Left colon (tissue), 2 donors: ENCODE measurements around the gene SEPTIN1. TPM values are rescaled to one million over a fixed set of nuclear protein-coding genes. Genes with fewer than 3 reads are reported as not detected.
A peak's percentile ranks its signal among the peaks of the same experiment; 100 is the strongest.

Experiments used
- ATAC-seq: fragments of 200-7000 bp; cut with Tn5 transposase; one replicate; pipeline ENCODE4 v1.9.1; 2020; ENCODE audit warnings: mild to moderate bottlenecking, moderate library complexity
- DNase-seq, 2 donors: peaks; one replicate each; pipeline ENCODE4 v3.0.0-alpha.2; 2020
- intact Hi-C, 2 donors: fragments of 100-400 bp; cut with DNase I in 1 of 2; cut with micrococcal nuclease in 1 of 2; formaldehyde crosslinking; loops; one replicate each; pipeline versions ENCODE4 v1.11.2 to v1.14.0; 2022; cut with DNase I, micrococcal nuclease
- total RNA-seq, 2 donors: library from RNA; stranded (reverse); fragmentation: NEBNext Ultra II Directional; extraction: Animal tissue kit (Norgen Biotek cat#: 25700); gene quantifications; one replicate each; pipeline ENCODE4 v1.2.1, GENCODE V29; 2021
- donor health status: DM: no; HTN: no; CAD: no.
- donor health status: DM: yes; HTN: yes; CAD: no.

SEPTIN1 gene
- total RNA-seq, 2 donors from 2014 or later: 3.6 to 5.7 TPM

- ATAC-seq: no peak
- no peak for DNase-seq
- intact Hi-C loops: no loop called here
Observed at GRCh38 chr16:30380072-30380802, 2.1 kb downstream of the SEPTIN1 start.

DNA sequence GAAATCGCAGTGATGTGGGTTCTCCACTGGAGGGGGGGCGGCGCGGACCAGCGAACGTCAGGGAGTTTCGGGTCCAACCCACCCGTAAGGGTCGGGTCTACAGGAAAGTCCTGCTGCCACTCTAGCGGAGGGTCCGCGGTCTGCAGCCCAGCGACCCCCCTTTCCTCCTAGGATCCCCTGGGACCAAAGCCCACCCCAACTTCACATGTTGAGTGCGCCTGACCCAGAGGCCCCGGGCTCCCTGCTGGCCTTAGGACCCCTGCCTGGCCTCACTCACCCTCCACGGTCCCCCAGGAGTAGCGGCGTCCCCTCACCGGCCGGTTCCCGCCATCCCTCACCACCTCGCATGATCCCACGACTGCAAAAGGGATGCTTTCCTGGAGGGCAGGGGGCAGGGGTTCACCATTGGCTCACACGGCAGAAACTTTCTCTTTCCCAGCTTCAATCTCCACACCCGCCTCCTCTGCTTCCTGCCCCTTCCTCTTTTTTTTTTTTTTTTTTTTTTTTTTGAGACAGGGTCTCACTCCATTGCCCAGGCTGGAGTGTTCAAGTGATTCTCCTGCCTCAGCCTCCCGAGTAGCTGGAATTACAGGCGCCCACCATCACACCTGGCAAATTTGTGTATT lies 3.1 kb downstream of the SEPTIN1 start:
- no peak for ATAC-seq
- intact Hi-C loops: no loop called here
- no peak for DNase-seq

- intact Hi-C loops: no loop called here
- ATAC-seq (peak; percentile 91), DNase-seq (peak; percentile 99)
Observed at GRCh38 chr16:30378236-30379157, 3.9 kb downstream of the SEPTIN1 start.

DNA sequence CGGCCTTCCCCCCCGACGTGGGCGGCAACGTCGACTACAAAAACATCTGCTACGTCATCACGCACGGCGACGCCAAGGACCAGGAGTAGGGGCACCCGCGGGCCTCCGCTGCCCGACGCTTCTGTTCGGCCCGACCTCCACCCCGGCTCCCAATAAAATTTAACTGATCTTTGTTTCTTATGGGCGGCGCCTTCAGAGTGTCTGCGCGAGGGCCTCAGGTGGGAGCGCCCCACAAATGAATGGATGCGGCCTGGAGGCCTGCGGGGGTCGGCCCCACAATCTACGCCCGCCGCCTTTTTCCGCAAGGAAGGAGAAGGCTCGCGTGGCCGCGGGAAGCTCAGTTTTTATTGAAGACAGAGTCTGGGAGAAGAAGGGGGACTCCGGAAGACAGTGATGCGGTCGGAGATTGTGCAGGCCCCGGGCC lies 4.5 kb downstream of the SEPTIN1 start:
- DNase-seq (peak; percentile 94 to 95), ATAC-seq (peak; percentile 64)
- intact Hi-C loops: no loop called here

DNA sequence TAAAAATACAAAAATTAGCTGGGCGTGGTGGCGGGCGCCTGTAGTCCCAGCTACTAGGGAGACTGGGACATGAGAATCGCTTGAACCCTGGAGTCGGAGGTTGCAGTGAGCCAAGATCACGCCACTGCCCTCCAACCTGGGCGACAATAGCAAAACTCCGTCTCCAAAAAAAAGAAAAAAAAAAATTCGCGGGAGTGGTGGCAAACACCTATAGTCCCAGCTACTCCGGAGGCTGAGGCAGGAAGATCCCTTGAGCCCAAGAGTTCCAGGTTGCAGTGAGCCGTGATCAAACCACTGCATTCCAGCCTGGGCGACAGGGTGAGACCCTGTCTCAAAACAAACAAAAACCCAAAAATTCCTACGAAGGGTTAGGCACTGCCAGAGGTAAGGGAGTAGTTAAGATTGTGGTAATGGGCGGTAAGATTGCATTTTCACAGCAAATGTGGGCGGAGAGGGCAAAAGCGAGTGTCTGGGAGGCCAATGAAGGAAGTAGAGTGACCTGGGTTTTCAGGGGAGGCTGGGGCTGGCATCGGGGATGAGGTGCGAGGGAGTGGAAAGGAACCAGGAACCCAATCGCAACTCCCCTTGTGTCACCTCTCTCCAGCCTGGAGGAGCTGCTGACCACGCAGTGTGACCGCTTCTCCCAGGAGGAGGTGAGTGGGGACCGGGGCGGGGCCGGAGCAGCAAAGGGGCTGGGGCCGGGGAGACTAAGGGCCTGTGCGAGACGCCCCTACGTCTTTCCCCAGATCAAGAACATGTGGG lies 5.1 kb downstream of the SEPTIN1 start:
- intact Hi-C loops: no loop called here
- no peak for DNase-seq
- peak; percentile 28 for ATAC-seq

DNA sequence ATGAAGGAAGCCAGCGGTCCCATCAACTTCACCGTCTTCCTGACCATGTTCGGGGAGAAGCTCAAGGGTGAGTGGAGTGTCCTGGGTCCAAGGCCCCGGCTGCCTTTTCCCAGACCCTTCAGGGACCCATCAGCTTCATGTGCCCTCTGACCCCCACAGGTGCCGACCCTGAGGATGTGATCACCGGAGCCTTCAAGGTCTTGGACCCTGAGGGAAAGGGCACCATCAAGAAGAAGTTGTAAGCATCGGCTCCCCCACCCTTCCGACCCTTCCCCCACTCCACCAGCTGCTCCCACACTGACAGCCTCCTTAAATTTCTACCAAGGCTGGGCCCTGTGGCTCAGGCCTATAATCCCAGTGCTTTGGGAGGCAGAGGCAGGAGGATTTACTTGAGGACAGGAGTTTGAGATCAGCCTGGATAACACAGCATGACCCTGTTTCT lies 5.9 kb downstream of the SEPTIN1 start:
- intact Hi-C loops: no loop called here
- DNase-seq (no peak), ATAC-seq (no peak)

DNA sequence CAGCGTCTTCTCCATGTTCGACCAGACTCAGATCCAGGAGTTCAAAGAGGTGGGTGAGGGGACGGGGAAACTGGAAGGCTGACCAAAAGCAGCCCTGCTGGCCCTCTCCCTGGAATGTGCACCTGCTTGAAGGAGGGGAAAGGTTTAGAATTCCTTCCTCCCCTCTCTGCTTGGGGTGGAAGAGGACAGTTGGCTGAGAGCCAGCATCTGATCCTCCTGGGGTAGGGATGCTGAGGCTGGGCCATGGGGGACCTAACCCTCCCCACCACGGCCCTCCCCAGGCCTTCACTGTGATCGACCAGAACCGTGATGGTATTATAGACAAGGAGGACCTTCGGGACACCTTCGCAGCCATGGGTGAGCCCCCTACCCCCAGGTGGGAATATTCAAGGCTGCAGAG lies 6.5 kb downstream of the SEPTIN1 start:
- no peak for DNase-seq

DNA sequence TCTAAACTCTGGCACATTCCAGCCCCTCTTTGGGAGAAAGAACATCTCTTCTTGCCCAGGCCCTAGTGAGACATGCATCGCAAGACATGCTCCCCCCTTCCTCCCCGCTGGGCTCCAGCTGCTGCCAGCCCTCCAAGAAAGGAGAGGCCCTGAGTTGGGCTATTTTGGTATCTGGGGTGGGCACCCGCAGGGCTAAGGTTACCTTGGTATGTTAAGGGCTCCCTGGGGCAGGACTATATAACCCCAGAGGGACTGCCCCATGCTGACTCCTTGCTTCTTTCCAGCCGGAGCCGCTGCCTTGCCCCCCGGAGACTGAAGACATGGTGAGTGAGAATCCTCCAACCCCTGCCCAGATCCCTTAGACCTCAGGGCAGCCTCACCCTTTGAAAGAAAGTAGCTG lies 7.8 kb downstream of the SEPTIN1 start, which contains the start of gene MYL11:
Gene MYL11 (plus strand): TSS at position 265 of the 400 bp plus-strand sequence. CDS start 56 bp downstream, at position 321.
- intact Hi-C loops: no loop called here

More for the DNA sequence above, 6.5 kb downstream of the SEPTIN1 start:
- intact Hi-C loops: no loop called here
- no peak for ATAC-seq

DNA sequence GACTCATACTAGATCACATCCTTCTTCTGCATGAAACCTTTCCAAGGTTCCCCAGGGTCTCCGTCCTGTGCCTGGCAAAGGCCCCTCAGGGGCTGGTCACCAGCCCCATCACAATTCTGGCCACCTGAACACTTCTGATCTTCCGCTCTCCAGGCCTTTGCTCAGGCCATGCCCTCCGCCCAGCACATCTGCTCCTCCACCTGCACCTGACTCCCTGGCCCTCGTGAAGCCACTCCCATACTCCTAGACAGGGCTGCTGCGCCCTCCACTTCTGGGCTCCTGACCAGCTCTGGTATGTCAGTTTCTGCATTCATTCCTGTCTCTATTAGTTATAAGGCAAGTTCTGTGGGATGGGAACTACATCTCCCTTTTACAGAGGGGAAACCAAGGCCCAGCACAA lies 9.6 kb downstream of the SEPTIN1 start:
- no peak for ATAC-seq
- no peak for DNase-seq
- intact Hi-C loops: no loop called here

More for the DNA sequence above, 7.8 kb downstream of the SEPTIN1 start, which contains the start of gene MYL11:
- DNase-seq (no peak), ATAC-seq (no peak)

- intact Hi-C loops: no loop called here
Observed at GRCh38 chr16:30372038-30372712, 10.2 kb downstream of the SEPTIN1 start.

DNA sequence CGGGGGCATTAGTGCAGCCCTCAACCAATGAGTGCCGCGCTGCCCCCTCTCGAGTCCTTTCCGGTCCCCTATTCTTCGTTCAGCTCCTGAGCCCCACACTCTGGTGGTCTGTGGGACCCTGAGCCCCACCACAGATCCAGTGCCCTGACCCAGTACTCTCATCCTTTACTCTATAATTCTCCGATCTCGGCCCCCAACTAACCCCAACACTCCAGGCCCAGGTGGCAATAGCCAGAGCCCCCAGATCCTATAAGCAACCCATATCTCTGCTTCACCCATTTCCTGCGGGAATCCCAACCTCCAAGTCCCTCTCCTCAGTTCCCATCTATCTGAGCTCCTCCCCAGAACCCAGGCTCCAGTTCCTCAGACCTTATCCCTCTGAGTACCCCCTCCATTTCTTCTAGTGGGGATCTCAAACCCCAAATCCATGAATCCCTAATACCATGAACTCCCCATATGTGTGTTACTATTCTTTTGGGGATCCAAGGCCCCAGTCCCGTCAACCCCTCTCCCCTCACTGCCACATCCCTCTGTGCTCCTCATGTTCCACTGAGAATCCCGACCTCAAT lies 11.0 kb downstream of the SEPTIN1 start:
- no peak for ATAC-seq

More at GRCh38 chr16:30372038-30372712, 10.2 kb downstream of the SEPTIN1 start:
- ATAC-seq (no peak), DNase-seq (no peak)

GRCh38 chr16:30370456-30371247 lies 11.7 kb downstream of the SEPTIN1 start, which contains the start of gene TBC1D10B:
Gene TBC1D10B, minus strand, starts transcription at chr16:30370494. Its CDS starts 311 bp downstream, at chr16:30370183.
- intact Hi-C loops: no loop called here
- ATAC-seq (peak; percentile 80), DNase-seq (peak; percentile 98 to 99)

More for the DNA sequence above, 11.0 kb downstream of the SEPTIN1 start:
- intact Hi-C loops: no loop called here
- DNase-seq: no peak

DNA sequence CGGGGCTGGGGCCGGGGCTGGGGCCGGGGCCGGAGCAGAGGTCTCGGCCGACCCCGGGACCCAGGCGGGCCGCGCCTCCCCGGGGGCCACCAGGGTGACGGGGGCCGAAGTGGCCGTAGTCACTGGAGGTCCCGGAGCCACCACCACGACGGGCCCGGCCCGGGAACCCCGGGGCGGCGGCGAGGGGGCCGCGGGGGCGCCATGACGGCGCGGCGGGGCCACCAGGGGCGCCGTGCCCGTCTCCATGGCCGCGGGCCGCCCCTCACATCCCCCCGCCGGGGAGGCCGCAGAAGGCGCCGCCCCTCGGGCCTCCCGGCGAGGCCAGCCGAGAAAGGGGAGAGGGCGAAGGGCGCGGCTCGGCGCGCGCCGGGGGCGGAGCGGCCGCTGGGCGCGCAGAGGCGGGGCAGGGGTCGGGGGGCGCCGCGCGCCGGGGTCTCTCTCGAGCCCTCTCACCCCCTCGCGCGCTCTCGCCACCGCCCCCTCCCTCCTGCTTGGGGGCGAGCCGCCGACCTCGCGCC lies 12.4 kb downstream of the SEPTIN1 start:
- no peak for ATAC-seq
- intact Hi-C loops: no loop called here
- DNase-seq: no peak

- intact Hi-C loops: no loop called here
- DNase-seq (peak in 1 of 2 donors; percentile 35), ATAC-seq (no peak)
Observed at GRCh38 chr16:30369091-30369937, 13.0 kb downstream of the SEPTIN1 start.

GRCh38 chr16:30368792-30369090 lies 13.6 kb downstream of the SEPTIN1 start:
- ATAC-seq: no peak
- no peak for DNase-seq
- intact Hi-C loops: no loop called here
